ENCODE data around the gene DCAKD. TPM values are rescaled to one million over a fixed set of nuclear protein-coding genes. Genes with fewer than 3 reads are reported as not detected.

DCAKD gene
- polyA plus RNA-seq, 1 donor from 2014 or later: 68.5 TPM

DNA sequence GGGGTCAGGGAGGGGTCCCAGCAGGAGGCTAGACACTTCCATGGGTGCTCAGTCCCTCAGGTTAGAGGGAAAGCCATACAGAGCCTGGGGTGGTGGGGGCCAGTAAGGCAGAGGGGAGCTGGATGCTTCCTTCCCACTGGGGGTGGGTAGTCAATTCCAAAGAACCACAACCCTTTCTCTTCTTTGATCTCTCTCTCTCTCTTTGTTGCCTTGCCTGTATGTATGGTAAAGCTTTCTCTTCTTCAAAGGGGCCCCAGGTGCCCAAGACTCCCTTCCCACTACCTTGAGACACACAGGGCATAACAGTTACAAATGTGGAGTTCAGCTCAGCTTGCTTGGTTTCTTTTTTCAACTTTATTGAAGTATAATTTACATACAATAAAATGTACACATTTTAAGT, 52.8 kb downstream of the DCAKD start:
- no peaks in the 10 kb centered on the region for H3K9me2 ChIP-seq (ENCODE audit: insufficient read depth, low read length)
- no peak overlapping the region for H3K4me3 ChIP-seq (ENCODE audit: low read length)
- H3K4me2 ChIP-seq (ENCODE audit: low read length): no peak overlapping the region
- H2AFZ ChIP-seq (ENCODE audit: low read depth, low read length): no peak overlapping the region
- TF ChIP-seq SMC3 (conservative IDR thresholded peaks at IDR 0.05; ENCODE audit: poor library complexity) (no peak), EZH2 (IDR thresholded peaks at IDR 0.05; ENCODE audit: borderline replicate concordance, insufficient read depth, low read length, poor library complexity, severe bottlenecking) (no peak), EP300 (conservative IDR thresholded peaks at IDR 0.05; ENCODE audit: poor library complexity, severe bottlenecking) (no peak), POLR2AphosphoS5 (IDR thresholded peaks at IDR 0.05) (no peak), MXI1 (conservative IDR thresholded peaks at IDR 0.05; ENCODE audit: poor library complexity, severe bottlenecking) (no peak), RAD21 (conservative IDR thresholded peaks at IDR 0.05) (no peak)
- TF ChIP-seq, protein P1, sequence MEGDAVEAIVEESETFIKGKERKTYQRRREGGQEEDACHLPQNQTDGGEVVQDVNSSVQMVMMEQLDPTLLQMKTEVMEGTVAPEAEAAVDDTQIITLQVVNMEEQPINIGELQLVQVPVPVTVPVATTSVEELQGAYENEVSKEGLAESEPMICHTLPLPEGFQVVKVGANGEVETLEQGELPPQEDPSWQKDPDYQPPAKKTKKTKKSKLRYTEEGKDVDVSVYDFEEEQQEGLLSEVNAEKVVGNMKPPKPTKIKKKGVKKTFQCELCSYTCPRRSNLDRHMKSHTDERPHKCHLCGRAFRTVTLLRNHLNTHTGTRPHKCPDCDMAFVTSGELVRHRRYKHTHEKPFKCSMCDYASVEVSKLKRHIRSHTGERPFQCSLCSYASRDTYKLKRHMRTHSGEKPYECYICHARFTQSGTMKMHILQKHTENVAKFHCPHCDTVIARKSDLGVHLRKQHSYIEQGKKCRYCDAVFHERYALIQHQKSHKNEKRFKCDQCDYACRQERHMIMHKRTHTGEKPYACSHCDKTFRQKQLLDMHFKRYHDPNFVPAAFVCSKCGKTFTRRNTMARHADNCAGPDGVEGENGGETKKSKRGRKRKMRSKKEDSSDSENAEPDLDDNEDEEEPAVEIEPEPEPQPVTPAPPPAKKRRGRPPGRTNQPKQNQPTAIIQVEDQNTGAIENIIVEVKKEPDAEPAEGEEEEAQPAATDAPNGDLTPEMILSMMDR (IDR thresholded peaks at IDR 0.05; ENCODE audit: poor library complexity, severe bottlenecking): no peak
- TF ChIP-seq, protein P2, sequence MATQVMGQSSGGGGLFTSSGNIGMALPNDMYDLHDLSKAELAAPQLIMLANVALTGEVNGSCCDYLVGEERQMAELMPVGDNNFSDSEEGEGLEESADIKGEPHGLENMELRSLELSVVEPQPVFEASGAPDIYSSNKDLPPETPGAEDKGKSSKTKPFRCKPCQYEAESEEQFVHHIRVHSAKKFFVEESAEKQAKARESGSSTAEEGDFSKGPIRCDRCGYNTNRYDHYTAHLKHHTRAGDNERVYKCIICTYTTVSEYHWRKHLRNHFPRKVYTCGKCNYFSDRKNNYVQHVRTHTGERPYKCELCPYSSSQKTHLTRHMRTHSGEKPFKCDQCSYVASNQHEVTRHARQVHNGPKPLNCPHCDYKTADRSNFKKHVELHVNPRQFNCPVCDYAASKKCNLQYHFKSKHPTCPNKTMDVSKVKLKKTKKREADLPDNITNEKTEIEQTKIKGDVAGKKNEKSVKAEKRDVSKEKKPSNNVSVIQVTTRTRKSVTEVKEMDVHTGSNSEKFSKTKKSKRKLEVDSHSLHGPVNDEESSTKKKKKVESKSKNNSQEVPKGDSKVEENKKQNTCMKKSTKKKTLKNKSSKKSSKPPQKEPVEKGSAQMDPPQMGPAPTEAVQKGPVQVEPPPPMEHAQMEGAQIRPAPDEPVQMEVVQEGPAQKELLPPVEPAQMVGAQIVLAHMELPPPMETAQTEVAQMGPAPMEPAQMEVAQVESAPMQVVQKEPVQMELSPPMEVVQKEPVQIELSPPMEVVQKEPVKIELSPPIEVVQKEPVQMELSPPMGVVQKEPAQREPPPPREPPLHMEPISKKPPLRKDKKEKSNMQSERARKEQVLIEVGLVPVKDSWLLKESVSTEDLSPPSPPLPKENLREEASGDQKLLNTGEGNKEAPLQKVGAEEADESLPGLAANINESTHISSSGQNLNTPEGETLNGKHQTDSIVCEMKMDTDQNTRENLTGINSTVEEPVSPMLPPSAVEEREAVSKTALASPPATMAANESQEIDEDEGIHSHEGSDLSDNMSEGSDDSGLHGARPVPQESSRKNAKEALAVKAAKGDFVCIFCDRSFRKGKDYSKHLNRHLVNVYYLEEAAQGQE (IDR thresholded peaks at IDR 0.05; ENCODE audit: borderline replicate concordance): no peak
- no peaks in the 10 kb centered on the region for H3K27me3 ChIP-seq (ENCODE audit: insufficient read depth, low read depth, low read length)
- no peak overlapping the region for H3K27ac ChIP-seq (ENCODE audit: low read length)
- H3K36me3 ChIP-seq (ENCODE audit: insufficient read depth, low read length): no peaks in the 10 kb centered on the region
- H3K9ac ChIP-seq (ENCODE audit: low read length): no peak overlapping the region
- no peaks in the 10 kb centered on the region for H3K79me2 ChIP-seq (replicated peaks; ENCODE audit: insufficient read depth, low read length)
- no peaks in the 10 kb centered on the region for H3F3A ChIP-seq (ENCODE audit: insufficient read depth, low read length, poor library complexity, severe bottlenecking)
- H3K9me3 ChIP-seq (ENCODE audit: low read length): no peaks in the 10 kb centered on the region
- H4K20me1 ChIP-seq (ENCODE audit: insufficient read depth): no peaks in the 10 kb centered on the region

GRCh38 chr17:44997733-44998520, 53.5 kb downstream of the DCAKD start:
- H3K9me3 ChIP-seq (ENCODE audit: low read length): no peaks in the 10 kb centered on the region
- no peaks in the 10 kb centered on the region for H3K79me2 ChIP-seq (replicated peaks; ENCODE audit: insufficient read depth, low read length)
- no peaks in the 10 kb centered on the region for H3F3A ChIP-seq (ENCODE audit: insufficient read depth, low read length, poor library complexity, severe bottlenecking)
- no peaks in the 10 kb centered on the region for H3K36me3 ChIP-seq (ENCODE audit: insufficient read depth, low read length)
- H3K9me2 ChIP-seq (ENCODE audit: insufficient read depth, low read length): no peaks in the 10 kb centered on the region
- no peak overlapping the region for H3K4me3 ChIP-seq (ENCODE audit: low read length)
- H4K20me1 ChIP-seq (ENCODE audit: insufficient read depth): no peaks in the 10 kb centered on the region
- no peak overlapping the region for H3K27ac ChIP-seq (ENCODE audit: low read length)
- H2AFZ ChIP-seq (ENCODE audit: low read depth, low read length): no peak overlapping the region
- H3K27me3 ChIP-seq (ENCODE audit: insufficient read depth, low read depth, low read length): no peaks in the 10 kb centered on the region
- TF ChIP-seq RAD21 (conservative IDR thresholded peaks at IDR 0.05): no peak
- TF ChIP-seq, protein P2 (IDR thresholded peaks at IDR 0.05; ENCODE audit: borderline replicate concordance): no peak
- TF ChIP-seq, protein P1 (IDR thresholded peaks at IDR 0.05; ENCODE audit: poor library complexity, severe bottlenecking): no peak
- TF ChIP-seq EZH2 (IDR thresholded peaks at IDR 0.05; ENCODE audit: borderline replicate concordance, insufficient read depth, low read length, poor library complexity, severe bottlenecking): no peak
- no peak for TF ChIP-seq EP300 (conservative IDR thresholded peaks at IDR 0.05; ENCODE audit: poor library complexity, severe bottlenecking)
- TF ChIP-seq SMC3 (conservative IDR thresholded peaks at IDR 0.05; ENCODE audit: poor library complexity): no peak
- TF ChIP-seq POLR2AphosphoS5 (IDR thresholded peaks at IDR 0.05): no peak
- no peak for TF ChIP-seq TAF1 (IDR thresholded peaks at IDR 0.05; ENCODE audit: low read depth)
- TF ChIP-seq MXI1 (conservative IDR thresholded peaks at IDR 0.05; ENCODE audit: poor library complexity, severe bottlenecking): no peak
- H3K9ac ChIP-seq (ENCODE audit: low read length): no peak overlapping the region
- no peak overlapping the region for H3K4me2 ChIP-seq (ENCODE audit: low read length)
